Ovary (tissue), 9 donors: Measurements from ENCODE around the gene GTPBP6. TPM values are rescaled to one million over a fixed set of nuclear protein-coding genes. Genes with fewer than 3 reads are reported as not detected.

Source experiments
- DNase-seq, 5 donors: peaks; one replicate each; pipeline ENCODE4 v3.0.0-alpha.2; 2019 to 2020
- H3K27ac ChIP-seq, 2 donors: fragments of 200-600 bp; one replicate each; pipeline versions ENCODE4 v1.5.1 to v1.8.0; 2019 to 2022
- H3K27me3 ChIP-seq: fragments of 200-600 bp; one replicate; pipeline ENCODE4 v1.8.0; 2022
- H3K36me3 ChIP-seq: fragments of 200-600 bp; sonication (generic); one replicate; pipeline ENCODE4 v1.5.1; 2019
- H3K4me1 ChIP-seq: one replicate; pipeline ENCODE4 v1.8.1; 2013; ENCODE audit warnings: mild to moderate bottlenecking, moderate library complexity; ENCODE audit not compliant: insufficient read depth
- H3K4me3 ChIP-seq: fragments of 200-600 bp; sonication (generic); one replicate; pipeline ENCODE4 v1.5.1; 2017
- H3K9me3 ChIP-seq, 2 donors: fragments of 200-600 bp in 1 of 2; sonication (generic) in 1 of 2; one replicate each; pipeline versions ENCODE4 v1.5.1 to v1.8.1; 2013 to 2019; ENCODE audit warnings: mild to moderate bottlenecking in 1 of 2, moderate library complexity in 1 of 2
- CTCF ChIP-seq, 3 donors: fragments of 450-650 bp in 2 of 3; fragments of 200-600 bp in 1 of 3; IDR thresholded peaks; one replicate each; pipeline versions ENCODE4 v1.5.1 to v1.8.0; 2016 to 2022; ENCODE audit warnings: antibody characterized with exemption in 3 of 3, mild to moderate bottlenecking in 1 of 3
- EP300 ChIP-seq: sonication (generic); formaldehyde crosslinking; IDR thresholded peaks from one replicate; pipeline ENCODE4 v1.6.1; 2017; ENCODE audit warnings: antibody characterized with exemption
- POLR2A ChIP-seq: fragments of 450-650 bp; IDR thresholded peaks from one replicate; pipeline ENCODE4 v1.6.1; 2017; ENCODE audit warnings: antibody characterized with exemption, mild to moderate bottlenecking, moderate library complexity
- WGBS, 3 donors: extraction: QIAGEN DNeasy Blood & Tissue Kit in 1 of 3; methylation state at CpG; one replicate each; pipeline versions ENCODE4 v1.1.5 to v1.1.7; 2013 to 2017; 5-methylcytosine and 5-hydroxymethylcytosine counted together
- intact Hi-C, 4 donors: fragments of 100-400 bp; cut with DNase I; formaldehyde crosslinking; loops; one replicate each; pipeline versions ENCODE4 v1.11.0 to v1.15.1; 2022 to 2023
- polyA plus RNA-seq, 2 donors: library from polyadenylated mRNA; stranded (reverse); fragments of 200-250 nt in 1 of 2; fragments of 350-450 nt in 1 of 2; fragmentation: Illumina TruSeq in 1 of 2; extraction: RNeasy Lipid Tissue Mini Kit (QIAGEN cat#74804) in 1 of 2; gene quantifications; one replicate each; pipeline ENCODE4 v1.2.3, GENCODE V29; 2013 to 2014
- total RNA-seq, 7 donors: library from RNA; depleted of rRNA in 2 of 7; stranded (reverse); fragments of >200 nt in 2 of 7; fragmentation: NEBNext Ultra II Directional in 3 of 7; extraction: Animal tissue kit (Norgen Biotek cat#: 25700) in 3 of 7; gene quantifications; one replicate each; pipeline versions ENCODE4 v1.1.0 to v1.2.4, GENCODE V29; 2016 to 2023
- donor health status: DM: no; HTN: no; CAD: no; lungs with moderate emphysema.
- donor health status: DM: no; HTN: no; CAD: no.
- donor health status: Bipolar disorder and iron deficiency.
- donor health status: DM: yes; HTN: yes; CAD: no.
- donor health status: DM: no; HTN: no; CAD: no.
- donor health status: DM: yes; HTN: yes; CAD: no.

GTPBP6 gene
- total and polyA plus RNA-seq, 9 donors, result 7.1 to 69.0 (median 47.8) TPM

GRCh38 chrX:346034-346813 lies 27.6 kb upstream of the GTPBP6 start:
- Histone ChIP-seq H3K36me3 (no peaks in the 10 kb centered on the region), H3K27ac (no peak overlapping the region), H3K4me1 (no peaks in the 10 kb centered on the region), H3K27me3 (no peaks in the 10 kb centered on the region), H3K4me3 (no peak overlapping the region), H3K9me3 (no peaks in the 10 kb centered on the region)
- TF ChIP-seq EP300 (no peak), CTCF (IDR thresholded peaks at IDR 0.05) (no peak), POLR2A (no peak)
- peak in 2 of 5 donors; percentile 15 to 29 for DNase-seq
- 95 to 98% (median 95%) methylated on average over 70 to 75 of the region's 75 CpGs for WGBS, 3 donors
- intact Hi-C loops, result no loop called here

GRCh38 chrX:345020-345925 lies 26.7 kb upstream of the GTPBP6 start:
- Histone ChIP-seq H3K4me3 (no peak overlapping the region), H3K4me1 (no peaks in the 10 kb centered on the region), H3K27me3 (no peaks in the 10 kb centered on the region), H3K36me3 (no peaks in the 10 kb centered on the region), H3K27ac (no peak overlapping the region), H3K9me3 (no peaks in the 10 kb centered on the region)
- 94 to 98% (median 96%) methylated on average over 45 to 63 of the region's 63 CpGs for WGBS, 3 donors
- peak in 1 of 5 donors; percentile 21 for DNase-seq
- TF ChIP-seq EP300, result no peak
- TF ChIP-seq POLR2A, result no peak
- no peak for TF ChIP-seq CTCF (IDR thresholded peaks at IDR 0.05)
- intact Hi-C loops, result no loop called here

- TF ChIP-seq EP300, result no peak
- TF ChIP-seq CTCF (IDR thresholded peaks at IDR 0.05), result no peak
- TF ChIP-seq POLR2A, result no peak
- Histone ChIP-seq H3K27ac (no peak overlapping the region), H3K27me3 (no peaks in the 10 kb centered on the region), H3K9me3 (no peaks in the 10 kb centered on the region), H3K4me1 (no peaks in the 10 kb centered on the region), H3K4me3 (no peak overlapping the region), H3K36me3 (no peaks in the 10 kb centered on the region)
- WGBS, 3 donors, result 97 to 98% (median 98%) methylated on average over 41 to 47 of the region's 47 CpGs
- intact Hi-C loops, result no loop called here
- peak in 2 of 5 donors; percentile 16 to 30 for DNase-seq
Observed at GRCh38 chrX:344371-344901, 25.8 kb upstream of the GTPBP6 start.

- intact Hi-C loops, result no loop called here
- 92 to 96% (median 96%) methylated on average over 36 of the region's 36 CpGs for WGBS, 3 donors
- Histone ChIP-seq H3K4me3 (no peak overlapping the region), H3K27me3 (no peaks in the 10 kb centered on the region), H3K36me3 (no peaks in the 10 kb centered on the region), H3K4me1 (no peaks in the 10 kb centered on the region), H3K9me3 (no peaks in the 10 kb centered on the region), H3K27ac (no peak overlapping the region)
- TF ChIP-seq CTCF (IDR thresholded peaks at IDR 0.05) (no peak), POLR2A (no peak), EP300 (no peak)
- DNase-seq, result peak in 3 of 5 donors; percentile 12 to 29 (median 20)
Observed at GRCh38 chrX:341541-342101, 23.0 kb upstream of the GTPBP6 start.
